ENCODE results near the gene KRTAP5-10.
"Not testable (repeated sequence)": the region's sequence is repeated elsewhere in the genome, so short reads cannot be mapped to it uniquely, and the experiment has no call there.

The KRTAP5-10 gene

GRCh38 chr11:71611218-71611910, 46.0 kb downstream of the KRTAP5-10 start:
- not testable (repeated sequence) for DNase-seq (ENCODE audit: low read depth)

GRCh38 chr11:71613931-71614330, 48.6 kb downstream of the KRTAP5-10 start:
- DNase-seq (ENCODE audit: low read depth) = not testable (repeated sequence)

GRCh38 chr11:71614366-71614917, 49.1 kb downstream of the KRTAP5-10 start:
- DNase-seq (ENCODE audit: low read depth) = not testable (repeated sequence)

GRCh38 chr11:71615003-71615402, 49.6 kb downstream of the KRTAP5-10 start:
- not testable (repeated sequence) for DNase-seq (ENCODE audit: low read depth)

All from amniotic epithelial cell (primary cell).